Urothelium cell line (cell line): ENCODE measurements around the gene TUBB2B.

ENCODE experiments used
- DNase-seq: peaks from one replicate; pipeline ENCODE4 v3.0.0; 2011; ENCODE audit warnings: low spot score, mixed read lengths
- FAIRE-seq: peaks from 2 replicates; lab custom pipeline; 2011; peaks lifted over from hg19 to GRCh38; lab: Jason Lieb, UNC

TUBB2B gene

GRCh38 chr6:3235486-3235885 lies 8.0 kb upstream of the TUBB2B start:
- DNase-seq = no peak
- FAIRE-seq = no peak

- DNase-seq = no peak
- no peak for FAIRE-seq
These were observed 6.5 kb upstream of the TUBB2B start for GRCh38 chr6:3233904-3234303.

- DNase-seq = no peak
- FAIRE-seq = no peak
These were observed 5.9 kb upstream of the TUBB2B start for GRCh38 chr6:3233321-3233720.

GRCh38 chr6:3232017-3232945 lies 4.8 kb upstream of the TUBB2B start:
- FAIRE-seq (no peak), DNase-seq (no peak)

- FAIRE-seq (no peak), DNase-seq (peak; percentile 74)
These were observed 4.0 kb upstream of the TUBB2B start for GRCh38 chr6:3231247-3232016.

GRCh38 chr6:3230900-3231246 lies 3.4 kb upstream of the TUBB2B start:
- peak; percentile 35 for DNase-seq
- FAIRE-seq = no peak

GRCh38 chr6:3230256-3230882 lies 2.9 kb upstream of the TUBB2B start:
- FAIRE-seq = no peak
- DNase-seq = no peak

- FAIRE-seq (no peak), DNase-seq (no peak)
These were observed 2.2 kb upstream of the TUBB2B start for GRCh38 chr6:3229566-3230178.

- DNase-seq (no peak), FAIRE-seq (no peak)
These were observed 1.5 kb upstream of the TUBB2B start for GRCh38 chr6:3228771-3229565.

GRCh38 chr6:3228046-3228671 lies 706 bp upstream of the TUBB2B start:
- DNase-seq = no peak

GRCh38 chr6:3226481-3227362 lies 731 bp downstream of the TUBB2B start:
- no peak for FAIRE-seq
- peak; percentile 38 for DNase-seq

More at GRCh38 chr6:3228046-3228671, 706 bp upstream of the TUBB2B start:
- FAIRE-seq = no peak

GRCh38 chr6:3226042-3226441 lies 1.4 kb downstream of the TUBB2B start:
- no peak for FAIRE-seq
- DNase-seq = no peak

GRCh38 chr6:3222506-3223038 lies 4.9 kb downstream of the TUBB2B start:
- no peak for FAIRE-seq
- no peak for DNase-seq

GRCh38 chr6:3221578-3221977 lies 5.9 kb downstream of the TUBB2B start:
- FAIRE-seq = no peak
- DNase-seq = no peak

GRCh38 chr6:3220366-3220765 lies 7.1 kb downstream of the TUBB2B start:
- DNase-seq (no peak), FAIRE-seq (no peak)

GRCh38 chr6:3218266-3218665 lies 9.2 kb downstream of the TUBB2B start:
- FAIRE-seq (no peak), DNase-seq (no peak)

- no peak for FAIRE-seq
- no peak for DNase-seq
These were observed 10.2 kb downstream of the TUBB2B start for GRCh38 chr6:3217286-3217685.

GRCh38 chr6:3214898-3215297 lies 12.6 kb downstream of the TUBB2B start:
- DNase-seq = no peak
- FAIRE-seq = no peak

GRCh38 chr6:3213334-3213695 lies 14.1 kb downstream of the TUBB2B start:
- DNase-seq = no peak

More at GRCh38 chr6:3213334-3213695, 14.1 kb downstream of the TUBB2B start:
- FAIRE-seq = no peak
